ENCODE data around the gene BAIAP2L1.

Gene BAIAP2L1

GRCh38 chr7:98357751-98358161, 43.1 kb downstream of the BAIAP2L1 start:
- DNase-seq = no peak

- DNase-seq = no peak
Observed at GRCh38 chr7:98355250-98355538, 45.7 kb downstream of the BAIAP2L1 start.

GRCh38 chr7:98354511-98355249, 46.2 kb downstream of the BAIAP2L1 start:
- DNase-seq = no peak

GRCh38 chr7:98354052-98354451, 46.8 kb downstream of the BAIAP2L1 start:
- no peak for DNase-seq

- DNase-seq = no peak
Observed at GRCh38 chr7:98352621-98353020, 48.3 kb downstream of the BAIAP2L1 start.

GRCh38 chr7:98351136-98351535, 49.8 kb downstream of the BAIAP2L1 start:
- no peak for DNase-seq

GRCh38 chr7:98348726-98349474, 52.0 kb downstream of the BAIAP2L1 start:
- no peak for DNase-seq

- no peak for DNase-seq
Observed at GRCh38 chr7:98346515-98347069, 54.3 kb downstream of the BAIAP2L1 start.

- no peak for DNase-seq
Observed at GRCh38 chr7:98341106-98341505, 59.8 kb downstream of the BAIAP2L1 start.

- DNase-seq = no peak
Observed at GRCh38 chr7:98339043-98339442, 61.8 kb downstream of the BAIAP2L1 start.

GRCh38 chr7:98338441-98338840, 62.4 kb downstream of the BAIAP2L1 start:
- DNase-seq = no peak

- DNase-seq = no peak
Observed at GRCh38 chr7:98335411-98335977, 65.4 kb downstream of the BAIAP2L1 start.

GRCh38 chr7:98334081-98334480, 66.8 kb downstream of the BAIAP2L1 start:
- DNase-seq = no peak

- DNase-seq = no peak
Observed at GRCh38 chr7:98330926-98331529, 69.9 kb downstream of the BAIAP2L1 start.

- DNase-seq = no peak
Observed at GRCh38 chr7:98329791-98330373, 71.0 kb downstream of the BAIAP2L1 start.

GRCh38 chr7:98329100-98329790, 71.6 kb downstream of the BAIAP2L1 start:
- DNase-seq = no peak

GRCh38 chr7:98324782-98325181, 76.1 kb downstream of the BAIAP2L1 start:
- no peak for DNase-seq

GRCh38 chr7:98323597-98324322, 77.1 kb downstream of the BAIAP2L1 start:
- DNase-seq = no peak

- no peak for DNase-seq
Observed at GRCh38 chr7:98322331-98323270, 78.3 kb downstream of the BAIAP2L1 start.

GRCh38 chr7:98321301-98321700, 79.6 kb downstream of the BAIAP2L1 start:
- no peak for DNase-seq

GRCh38 chr7:98319176-98319575, 81.7 kb downstream of the BAIAP2L1 start:
- no peak for DNase-seq

All from NCI-H1105 (cell line).